H1 (cell line): ENCODE measurements around the gene PLAU. TPM values are rescaled to one million over a fixed set of nuclear protein-coding genes. Genes with fewer than 3 reads are reported as not detected.

Experiments
- CTCF ChIA-PET: fragments of 300-600 bp; sonication (Branson Sonifier 250); formaldehyde crosslinking; loops from one replicate; lab custom pipeline; 2021; ENCODE audit not compliant: partially characterized antibody; lab: Charles Lee
- POLR2A ChIA-PET: fragments of 300-600 bp; sonication (Branson Sonifier 250); formaldehyde crosslinking; loops from one replicate; lab custom pipeline; 2021; ENCODE audit warnings: inconsistent platforms; ENCODE audit not compliant: partially characterized antibody; lab: Charles Lee
- DNase-seq, 2 experiments: peaks; one replicate each; pipeline versions ENCODE4 v3.0.0 to v3.0.0-alpha.2; 2010 to 2022; ENCODE audit warnings: low spot score in 2 of 2, low read depth in 1 of 2, mixed read lengths in 1 of 2
- FAIRE-seq: peaks from 2 replicates; lab custom pipeline; 2011; peaks lifted over from hg19 to GRCh38; lab: Jason Lieb, UNC
- H2AFZ ChIP-seq: 2 replicates; pipeline ENCODE4 v1.8.1; 2012; ENCODE audit warnings: low read length, inconsistent platforms
- H2AK5ac ChIP-seq: 2 replicates; pipeline ENCODE4 v1.6.1; 2013; ENCODE audit warnings: low read depth, low read length
- H2BK120ac ChIP-seq: replicated peaks from 2 replicates; pipeline ENCODE3; 2013; ENCODE audit warnings: low read depth, low read length, inconsistent platforms
- H2BK12ac ChIP-seq: 2 replicates; pipeline ENCODE4 v1.6.1; 2013; ENCODE audit warnings: low read depth, low read length
- H2BK15ac ChIP-seq: 2 replicates; pipeline ENCODE4 v1.6.1; 2013; ENCODE audit warnings: low read length
- H2BK20ac ChIP-seq: 2 replicates; pipeline ENCODE4 v1.6.1; 2013; ENCODE audit warnings: low read length
- H2BK5ac ChIP-seq: 2 replicates; pipeline ENCODE4 v1.6.1; 2013; ENCODE audit warnings: low read depth, low read length
- H3K14ac ChIP-seq: 2 replicates; pipeline ENCODE4 v1.6.1; 2013; ENCODE audit warnings: inconsistent platforms; ENCODE audit not compliant: insufficient read length
- H3K18ac ChIP-seq: 2 replicates; pipeline ENCODE4 v1.6.1; 2013; ENCODE audit warnings: low read length; ENCODE audit errors: extremely low read depth
- H3K23ac ChIP-seq: 2 replicates; pipeline ENCODE4 v1.6.1; 2013; ENCODE audit warnings: inconsistent platforms; ENCODE audit not compliant: insufficient read length
- H3K23me2 ChIP-seq: 2 replicates; pipeline ENCODE4 v1.6.1; 2013; ENCODE audit warnings: low read depth, low read length
- H3K27ac ChIP-seq: 2 replicates; pipeline ENCODE4 v1.6.1; 2011; ENCODE audit warnings: low read depth, low read length, inconsistent platforms
- H3K27me3 ChIP-seq, 4 experiments: replicated peaks in 1 of 4; 1 replicate in 1 of 4; 2 replicates in 3 of 4; pipeline versions ENCODE4 v1.6.1 to v1.8.1; 2011 to 2013; ENCODE audit warnings: low read length in 3 of 4, mild to moderate bottlenecking in 3 of 4, inconsistent platforms in 2 of 4, mixed read lengths in 2 of 4, moderate library complexity in 1 of 4; ENCODE audit not compliant: control insufficient read depth in 3 of 4, insufficient read depth in 3 of 4; ENCODE audit errors: extremely low read depth in 1 of 4
- H3K36me3 ChIP-seq, 4 experiments: 2 replicates each; pipeline versions ENCODE4 v1.6.1 to v1.8.1; 2011 to 2013; ENCODE audit warnings: mild to moderate bottlenecking in 4 of 4, low read length in 3 of 4, moderate library complexity in 2 of 4, control low read depth in 1 of 4, inconsistent platforms in 1 of 4; ENCODE audit not compliant: insufficient read depth in 4 of 4, control insufficient read depth in 2 of 4
- H3K4ac ChIP-seq: replicated peaks from 2 replicates; pipeline ENCODE3; 2013; ENCODE audit warnings: low read length, low read depth, mixed read lengths, inconsistent platforms; ENCODE audit not compliant: insufficient read length
- H3K4me1 ChIP-seq, 4 experiments: replicated peaks in 1 of 4; 1 replicate in 1 of 4; 2 replicates in 3 of 4; pipeline versions ENCODE4 v1.6.1 to v1.8.1; 2011 to 2013; ENCODE audit warnings: low read length in 3 of 4, inconsistent platforms in 2 of 4, mixed read lengths in 1 of 4; ENCODE audit not compliant: insufficient read depth in 4 of 4, control insufficient read depth in 3 of 4
- H3K4me2 ChIP-seq, 2 experiments: 2 replicates each; pipeline versions ENCODE4 v1.6.1 to v1.8.1; 2011 to 2013; ENCODE audit warnings: low read depth in 2 of 2, low read length in 2 of 2, control low read depth in 1 of 2, inconsistent platforms in 1 of 2, mild to moderate bottlenecking in 1 of 2; ENCODE audit not compliant: insufficient read depth in 1 of 2
- H3K4me3 ChIP-seq, 4 experiments: fragments of 200-600, 300-600 bp in 1 of 4; sonication (generic), shearing (Covaris generic), sonication (Bioruptor Twin) in 1 of 4; 2 replicates each; pipeline versions ENCODE4 v1.5.1 to v1.8.1; 2011 to 2016; ENCODE audit warnings: low read length in 4 of 4, low read depth in 3 of 4, control low read depth in 2 of 4, inconsistent platforms in 2 of 4, mild to moderate bottlenecking in 2 of 4, mixed read lengths in 1 of 4, moderate library complexity in 1 of 4; ENCODE audit not compliant: insufficient read depth in 2 of 4; ENCODE audit errors: extremely low read depth in 1 of 4
- H3K56ac ChIP-seq: replicated peaks from 2 replicates; pipeline ENCODE3; 2013; ENCODE audit warnings: low read depth, mild to moderate bottlenecking, mixed read lengths, low read length, inconsistent platforms; ENCODE audit not compliant: insufficient read length
- H3K79me1 ChIP-seq: 2 replicates; pipeline ENCODE4 v1.6.1; 2013; ENCODE audit warnings: low read depth, low read length, control low read depth
- H3K79me2 ChIP-seq, 2 experiments: 2 replicates each; pipeline versions ENCODE4 v1.6.1 to v1.8.1; 2012 to 2013; ENCODE audit warnings: low read length in 2 of 2, mild to moderate bottlenecking in 2 of 2, inconsistent platforms in 1 of 2; ENCODE audit not compliant: insufficient read depth in 2 of 2, control insufficient read depth in 1 of 2
- H3K9ac ChIP-seq, 4 experiments: replicated peaks in 1 of 4; 1 replicate in 1 of 4; 2 replicates in 3 of 4; pipeline versions ENCODE4 v1.6.1 to v1.8.1; 2011 to 2013; ENCODE audit warnings: low read depth in 3 of 4, low read length in 3 of 4, control low read depth in 2 of 4, mild to moderate bottlenecking in 2 of 4, moderate library complexity in 2 of 4, inconsistent platforms in 1 of 4; ENCODE audit errors: extremely low read depth in 1 of 4
- H3K9me3 ChIP-seq, 2 experiments: 2 replicates each; pipeline versions ENCODE4 v1.6.1 to v1.8.1; 2012 to 2013; ENCODE audit warnings: mild to moderate bottlenecking in 2 of 2, moderate library complexity in 2 of 2, control low read depth in 1 of 2, inconsistent platforms in 1 of 2, low read depth in 1 of 2, low read length in 1 of 2, mixed read lengths in 1 of 2; ENCODE audit not compliant: insufficient read depth in 2 of 2
- H4K20me1 ChIP-seq, 2 experiments: replicated peaks in 1 of 2; 2 replicates each; pipeline versions ENCODE3 to v1.8.1; 2011 to 2013; ENCODE audit warnings: inconsistent platforms in 2 of 2, low read length in 2 of 2, mild to moderate bottlenecking in 1 of 2; ENCODE audit not compliant: insufficient read depth in 2 of 2, control insufficient read depth in 1 of 2
- H4K5ac ChIP-seq: 2 replicates; pipeline ENCODE4 v1.6.1; 2013; ENCODE audit warnings: low read length, low read depth, mixed read lengths, inconsistent platforms; ENCODE audit not compliant: insufficient read length
- H4K8ac ChIP-seq: 2 replicates; pipeline ENCODE4 v1.8.0; 2013; ENCODE audit warnings: mild to moderate bottlenecking, moderate library complexity, low read length, inconsistent platforms; ENCODE audit not compliant: insufficient read depth; ENCODE audit errors: extremely low read depth
- H4K91ac ChIP-seq: replicated peaks from 2 replicates; pipeline ENCODE3; 2013; ENCODE audit warnings: low read length, mixed read lengths, inconsistent platforms; ENCODE audit not compliant: insufficient read length
- ASH2L ChIP-seq: fragments of 200-600, 300-600 bp; sonication (generic); IDR thresholded peaks from one replicate; pipeline ENCODE4 v1.7.1; 2017; ENCODE audit warnings: low read length
- ATF3 ChIP-seq: IDR thresholded peaks from 2 replicates; pipeline ENCODE4 v1.6.1; 2011; ENCODE audit warnings: low read depth, mild to moderate bottlenecking, low read length; ENCODE audit not compliant: insufficient read depth
- CHD2 ChIP-seq: IDR thresholded peaks from 2 replicates; pipeline ENCODE4 v1.6.1; 2012; ENCODE audit warnings: low read length, improper control_type of control experiment
- CREB1 ChIP-seq: IDR thresholded peaks from 2 replicates; pipeline ENCODE4 v1.6.1; 2012; ENCODE audit warnings: inconsistent platforms
- KDM1A ChIP-seq: fragments of 200-600, 300-600 bp; sonication (generic); IDR thresholded peaks from 2 replicates; pipeline ENCODE4 v1.7.1; 2016; ENCODE audit warnings: mild to moderate bottlenecking, low read length, borderline replicate concordance
- NANOG ChIP-seq: IDR thresholded peaks from 2 replicates; pipeline ENCODE4 v1.6.1; 2011; ENCODE audit warnings: low read length, low read depth, mild to moderate bottlenecking, inconsistent platforms; ENCODE audit not compliant: insufficient read depth, poor library complexity, severe bottlenecking
- SRF ChIP-seq: IDR thresholded peaks from 2 replicates; pipeline ENCODE4 v1.6.1; 2011; ENCODE audit warnings: mild to moderate bottlenecking, low read depth, low read length, moderate library complexity
- WGBS, 2 experiments: shearing (Covaris generic) in 1 of 2; methylation state at CpG; one replicate each; pipeline versions ENCODE4 v1.1.6 to v1.1.7; 2013 to 2015; ENCODE audit warnings: low lambda C conversion rate in 2 of 2, mixed read lengths in 2 of 2, inconsistent platforms in 1 of 2, low coverage in 1 of 2, missing lambda C conversion rate in 1 of 2; ENCODE audit not compliant: insufficient replicate concordance in 2 of 2, insufficient coverage in 1 of 2, insufficient read length in 1 of 2; ENCODE audit errors: extremely low coverage in 1 of 2, missing lambda C conversion rate in 1 of 2; 5-methylcytosine and 5-hydroxymethylcytosine counted together
- polyA plus RNA-seq, 7 experiments: library from polyadenylated mRNA; depleted of rRNA in 3 of 7; stranded (reverse) in 5 of 7; unstranded in 2 of 7; fragments of >200 nt in 5 of 7; fragments of 200-250 nt in 2 of 7; gene quantifications; 1 replicate in 5 of 7; 2 replicates in 1 of 7; 4 replicates in 1 of 7; pipeline versions ENCODE4 v1.2.1 to v1.2.3, GENCODE V29; 2011 to 2013; ENCODE audit warnings: missing spikeins in 2 of 7, mixed read lengths in 2 of 7
- total RNA-seq: library from RNA; stranded (reverse); fragmentation: NEBNext Ultra II Directional; extraction: Animal tissue kit (Norgen Biotek cat#: 25700); gene quantifications from 2 replicates; pipeline ENCODE4 v1.2.1, GENCODE V29; 2021

PLAU gene
- total and polyA plus RNA-seq, 2 of the 8 experiments (the other 6 are each of a cell fraction or from before 2014, with no cell fraction given): 16.2 to 26.1 TPM

- FAIRE-seq: no peak
- H4K8ac ChIP-seq: no peak overlapping the region
- H3K4me2 ChIP-seq: no peak overlapping the region
- H3K27me3 ChIP-seq: no peaks in the 10 kb centered on the region; a peak in 1 of 7 replicates
- H2BK15ac ChIP-seq: no peak overlapping the region
- H2AFZ ChIP-seq: no peak overlapping the region
- H3K56ac ChIP-seq: no peak overlapping the region
- H2BK12ac ChIP-seq: no peak overlapping the region
- no peak overlapping the region for H4K91ac ChIP-seq
- H3K23me2 ChIP-seq: no peaks in the 10 kb centered on the region
- H3K23ac ChIP-seq: no peak overlapping the region
- H2AK5ac ChIP-seq: no peak overlapping the region
- no peak overlapping the region for H2BK20ac ChIP-seq
- WGBS, 2 experiments: 91% methylated on average over 4 of the region's 4 CpGs; no CpG with 5 or more reads in 1 of the 2 experiments
- H3K36me3 ChIP-seq: no peaks in the 10 kb centered on the region
- no peak for TF ChIP-seq NANOG
- TF ChIP-seq KDM1A: no peak
- TF ChIP-seq ASH2L: no peak
- TF ChIP-seq CHD2: no peak
- TF ChIP-seq CREB1: no peak
- no peak for TF ChIP-seq ATF3
- TF ChIP-seq SRF: no peak
- no peak for DNase-seq
- H3K4ac ChIP-seq: no peak overlapping the region
- POLR2A ChIA-PET: interaction anchor here (0.7 to 2.0 kb wide), 6 partner anchors 9 to 67 kb away, joined by 3 to 6 read pairs (median 4); no protein-coding TSS in a partner anchor
- H4K20me1 ChIP-seq: no peaks in the 10 kb centered on the region
- CTCF ChIA-PET: interaction anchor here (0.8 to 27.0 kb wide), 6 partner anchors 13 to 182 kb away, joined by 3 to 681 read pairs (median 8); no protein-coding TSS in a partner anchor
- H3K18ac ChIP-seq: no peak overlapping the region
- H3K4me1 ChIP-seq: no peaks in the 10 kb centered on the region
- H3K14ac ChIP-seq: no peak overlapping the region
- H3K4me3 ChIP-seq: no peak overlapping the region
- H2BK120ac ChIP-seq: no peak overlapping the region
- H3K9ac ChIP-seq: no peak overlapping the region
- no peak overlapping the region for H2BK5ac ChIP-seq
- no peaks in the 10 kb centered on the region for H3K9me3 ChIP-seq
- H3K27ac ChIP-seq: no peak overlapping the region
- H3K79me1 ChIP-seq: no peaks in the 10 kb centered on the region
- H4K5ac ChIP-seq: no peak overlapping the region
- no peaks in the 10 kb centered on the region for H3K79me2 ChIP-seq
Observed at GRCh38 chr10:73899423-73899822, 11.5 kb upstream of the PLAU start.
